Naive thymus-derived CD8-positive, alpha-beta T cell (primary cell): Measurements from ENCODE around the gene HELZ. TPM values are rescaled to one million over a fixed set of nuclear protein-coding genes. Genes with fewer than 3 reads are reported as not detected.

Source experiments
- ATAC-seq, 2 donors: fragments of 150-1000 bp; cut with Tn5 transposase in 1 of 2; sonication (Bioruptor Pico), chemical (Tn5 transposase) in 1 of 2; 1 replicate in 1 of 2; 2 replicates in 1 of 2; pipeline ENCODE4 v1.10.0; 2021; ENCODE audit warnings: mild to moderate bottlenecking in 2 of 2, moderate library complexity in 2 of 2
- POLR2A ChIA-PET: fragments of 350-600 bp; sonication (Branson Sonifier 250); formaldehyde crosslinking; loops from one replicate; lab custom pipeline; 2021; ENCODE audit warnings: antibody characterized with exemption; lab: Charles Lee
- DNase-seq, 10 donors: peaks; one replicate each; pipeline versions ENCODE4 v3.0.0 to v3.0.0-alpha.2; 2020 to 2022
- H3K27ac Mint-ChIP-seq, 10 donors: one replicate each; pipeline ENCODE4 v1.8.0; 2020 to 2022; ENCODE audit warnings: mild to moderate bottlenecking in 10 of 10, mixed read lengths in 10 of 10, moderate library complexity in 4 of 10, inconsistent platforms in 1 of 10
- H3K27me3 Mint-ChIP-seq, 5 donors: one replicate each; pipeline ENCODE4 v1.8.0; 2021 to 2022; ENCODE audit warnings: mixed read lengths in 5 of 5
- H3K36me3 Mint-ChIP-seq, 3 donors: one replicate each; pipeline ENCODE4 v1.8.0; 2020 to 2022; ENCODE audit warnings: mixed read lengths in 3 of 3, mild to moderate bottlenecking in 2 of 3, inconsistent platforms in 1 of 3
- H3K4me1 Mint-ChIP-seq, 4 donors: one replicate each; pipeline ENCODE4 v1.8.0; 2021 to 2022; ENCODE audit warnings: mixed read lengths in 4 of 4
- H3K4me3 Mint-ChIP-seq, 10 donors: one replicate each; pipeline ENCODE4 v1.8.0; 2020 to 2022; ENCODE audit warnings: mild to moderate bottlenecking in 10 of 10, mixed read lengths in 10 of 10, moderate library complexity in 6 of 10, inconsistent platforms in 1 of 10
- H3K9me3 Mint-ChIP-seq, 9 donors: one replicate each; pipeline ENCODE4 v1.8.0; 2020 to 2022; ENCODE audit warnings: mixed read lengths in 9 of 9, mild to moderate bottlenecking in 3 of 9, inconsistent platforms in 1 of 9, moderate library complexity in 1 of 9
- polyA plus RNA-seq, 3 donors: library from polyadenylated mRNA; unstranded; fragments of 300-500 nt; fragmentation: Illumina TruSeq; gene quantifications; one replicate each; pipeline ENCODE4 v1.2.3, GENCODE V29; 2021
- total RNA-seq, 8 experiments: library from RNA in 2 of 8; stranded (reverse) in 2 of 8; gene quantifications; one replicate each; pipeline ENCODE4 v1.2.3 and lab custom pipeline; 2021 to 2026

HELZ gene
- total and polyA plus RNA-seq, 5 experiments from 2014 or later, result 43.0 to 75.1 (median 48.6) TPM

DNA sequence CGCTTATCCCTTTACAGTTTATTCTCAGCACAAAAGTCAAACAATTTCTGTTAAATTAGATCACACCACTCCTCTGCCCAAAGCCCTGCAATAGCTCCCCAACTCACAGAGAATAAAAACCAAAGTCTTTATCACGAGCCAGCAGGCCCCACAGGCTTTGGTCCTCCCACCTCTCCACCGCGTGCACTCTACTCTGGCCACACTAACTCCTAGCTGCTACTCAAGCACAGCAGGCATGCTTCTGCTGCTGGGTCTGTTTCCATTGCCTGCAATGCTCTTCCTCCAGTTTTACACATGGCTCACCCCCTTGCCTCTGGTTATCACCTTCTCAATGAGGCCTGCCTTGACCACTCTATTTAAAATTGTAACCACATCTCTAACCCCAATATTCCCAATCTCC is 27.6 kb downstream of the HELZ start:
- no peak overlapping the region for H3K27ac Mint-ChIP-seq
- POLR2A ChIA-PET, result no interaction called here
- no peaks in the 10 kb centered on the region for H3K27me3 Mint-ChIP-seq
- peaks cover 4 to 27% (median 20%) of the 10 kb centered on the region in 3 donors for H3K36me3 Mint-ChIP-seq
- DNase-seq (no peak), ATAC-seq (no peak)
- H3K4me3 Mint-ChIP-seq, result no peak overlapping the region
- no peaks in the 10 kb centered on the region for H3K9me3 Mint-ChIP-seq
- peaks cover 17 to 43% (median 35%) of the 10 kb centered on the region in 4 donors for H3K4me1 Mint-ChIP-seq

DNA sequence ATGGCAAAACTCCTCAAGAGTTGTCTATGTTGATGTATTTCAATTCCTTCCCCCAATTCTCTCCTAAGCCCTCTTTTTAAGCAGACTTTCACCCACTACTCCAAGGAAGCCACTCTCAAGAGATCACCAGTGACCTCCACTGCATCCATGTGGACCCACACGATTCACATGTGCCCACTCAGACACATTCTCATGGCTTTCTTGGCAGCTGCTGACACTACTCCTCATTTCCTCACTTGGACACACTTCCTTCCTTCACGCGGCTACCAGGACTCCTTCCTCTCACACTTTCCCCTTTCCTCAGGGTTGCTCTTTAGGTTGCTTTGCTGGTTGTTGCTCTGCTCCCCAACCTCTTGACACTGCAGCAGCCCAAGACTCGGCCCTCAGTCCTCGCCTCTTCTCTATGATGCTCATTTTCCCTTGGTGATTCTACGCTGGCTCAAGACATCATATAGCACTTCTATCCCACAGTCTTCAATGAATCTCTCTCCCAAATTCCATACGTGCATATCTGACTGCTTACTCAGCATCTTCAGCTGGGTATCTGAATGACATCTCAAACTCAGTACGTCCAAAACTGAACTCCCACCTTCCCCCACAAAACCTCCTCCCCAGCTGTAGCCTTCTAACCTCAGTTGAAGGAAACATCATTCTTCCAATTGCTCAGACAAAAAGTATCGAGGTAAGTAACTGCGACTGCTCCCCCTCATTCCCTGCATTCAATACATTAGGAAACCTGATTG is 28.2 kb downstream of the HELZ start:
- Mint-ChIP-seq H3K27me3 (no peaks in the 10 kb centered on the region), H3K36me3 (peaks cover 4 to 26% (median 20%) of the 10 kb centered on the region in 3 donors), H3K4me3 (no peak overlapping the region), H3K9me3 (no peaks in the 10 kb centered on the region), H3K27ac (no peak overlapping the region), H3K4me1 (peaks cover 18 to 41% (median 31%) of the 10 kb centered on the region in 4 donors)
- POLR2A ChIA-PET, result interaction anchor here (0.6 kb wide), 1 partner anchor 36 kb away, joined by 4 read pairs; no protein-coding TSS in a partner anchor
- ATAC-seq (no peak), DNase-seq (no peak)

DNA sequence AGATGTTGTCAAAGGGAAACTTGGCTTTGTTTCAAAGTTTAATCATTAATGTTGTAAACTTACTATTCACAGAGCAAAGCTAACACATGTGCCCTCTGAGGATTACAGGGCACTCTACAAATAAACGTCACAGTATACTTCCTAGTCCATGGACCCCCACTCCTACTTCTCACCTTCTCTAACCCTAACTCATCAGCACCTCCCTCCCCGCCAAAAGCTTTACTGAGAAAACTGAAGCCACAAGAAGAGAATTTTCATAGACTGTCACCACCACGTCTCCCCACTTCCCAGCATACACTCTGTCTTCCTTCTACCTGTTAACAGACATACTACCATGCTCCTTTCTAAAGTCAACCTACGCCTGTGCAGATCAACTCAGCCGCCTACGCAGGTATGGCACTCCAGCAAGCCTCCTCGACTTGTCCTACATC is 29.0 kb downstream of the HELZ start:
- Mint-ChIP-seq H3K27ac (no peak overlapping the region), H3K4me3 (no peak overlapping the region), H3K9me3 (no peaks in the 10 kb centered on the region), H3K36me3 (peaks cover 4 to 30% (median 20%) of the 10 kb centered on the region in 3 donors), H3K27me3 (no peaks in the 10 kb centered on the region), H3K4me1 (peaks cover 17 to 40% (median 30%) of the 10 kb centered on the region in 4 donors)
- DNase-seq (no peak), ATAC-seq (no peak)
- POLR2A ChIA-PET, result interaction anchor here (0.5 kb wide), 1 partner anchor 183 kb away, joined by 4 read pairs; no protein-coding TSS in a partner anchor

DNA sequence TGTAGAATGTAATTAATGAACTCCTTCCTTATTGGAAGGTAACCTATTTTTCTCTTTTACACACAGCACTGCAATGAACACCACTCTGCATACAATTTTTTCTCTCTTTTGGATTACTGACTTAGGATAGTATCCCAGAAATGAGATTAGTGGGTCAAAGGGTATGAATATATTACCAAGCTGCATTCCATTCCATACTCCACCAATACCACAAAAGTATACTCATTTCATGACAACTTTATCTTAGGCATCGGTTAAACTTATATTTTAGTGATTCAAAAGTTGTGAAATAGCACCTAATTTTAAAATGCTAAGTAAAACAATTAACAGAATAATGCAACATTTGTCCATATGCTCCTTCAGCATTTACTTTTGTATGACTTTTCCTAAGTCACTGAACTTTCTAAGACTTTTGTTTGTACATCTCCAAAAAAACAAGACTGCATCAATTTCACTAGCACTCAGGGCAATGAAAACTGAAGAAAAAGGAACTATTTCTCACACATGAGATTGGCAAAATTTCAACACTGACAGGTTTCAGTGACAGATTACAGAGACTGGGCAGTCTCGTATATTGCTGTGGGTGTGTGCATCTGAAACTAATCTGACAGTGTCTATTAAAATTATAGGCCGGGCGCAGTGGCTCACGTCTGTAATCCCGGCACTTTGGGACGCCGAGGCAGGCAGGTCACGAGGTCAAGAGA is 32.1 kb downstream of the HELZ start:
- Mint-ChIP-seq H3K27ac (peak overlapping the region in 1 of 10 donors; percentile 15), H3K9me3 (no peaks in the 10 kb centered on the region), H3K4me1 (peaks cover 12 to 47% (median 36%) of the 10 kb centered on the region in 4 donors), H3K36me3 (peaks cover 0 to 39% (median 15%) of the 10 kb centered on the region in 3 donors), H3K27me3 (no peaks in the 10 kb centered on the region), H3K4me3 (peak overlapping the region in 1 of 10 donors; percentile 34)
- ATAC-seq, result no peak
- no peak for DNase-seq
- POLR2A ChIA-PET, result no interaction called here

DNA sequence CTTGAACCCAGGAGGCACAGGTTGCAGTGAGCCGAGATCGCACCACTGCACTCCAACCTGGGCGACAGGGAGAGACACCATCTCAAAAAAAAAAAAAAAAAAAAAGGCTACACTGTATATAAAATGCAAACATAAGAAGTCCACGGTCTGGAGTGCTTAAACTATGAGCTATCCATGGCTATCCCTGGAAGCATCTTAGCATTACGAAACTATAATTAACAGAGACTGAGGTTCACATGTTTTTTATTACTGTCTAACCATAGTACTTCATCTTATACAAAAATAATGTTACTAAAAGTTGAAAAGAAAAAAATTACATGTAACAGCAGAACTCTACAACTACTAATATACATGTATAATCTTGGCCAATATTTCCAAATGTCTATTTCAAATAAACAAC is 32.8 kb downstream of the HELZ start:
- peaks cover 12 to 48% (median 38%) of the 10 kb centered on the region in 4 donors for H3K4me1 Mint-ChIP-seq
- H3K27ac Mint-ChIP-seq, result peak overlapping the region in 1 of 10 donors; percentile 15
- H3K9me3 Mint-ChIP-seq, result no peaks in the 10 kb centered on the region
- H3K36me3 Mint-ChIP-seq, result peaks cover 0 to 40% (median 15%) of the 10 kb centered on the region in 3 donors
- H3K27me3 Mint-ChIP-seq, result no peaks in the 10 kb centered on the region
- POLR2A ChIA-PET, result interaction anchor here (0.8 kb wide), 1 partner anchor 22 kb away, joined by 5 read pairs; no protein-coding TSS in a partner anchor
- no peak for DNase-seq
- no peak for ATAC-seq
- H3K4me3 Mint-ChIP-seq, result no peak overlapping the region

DNA sequence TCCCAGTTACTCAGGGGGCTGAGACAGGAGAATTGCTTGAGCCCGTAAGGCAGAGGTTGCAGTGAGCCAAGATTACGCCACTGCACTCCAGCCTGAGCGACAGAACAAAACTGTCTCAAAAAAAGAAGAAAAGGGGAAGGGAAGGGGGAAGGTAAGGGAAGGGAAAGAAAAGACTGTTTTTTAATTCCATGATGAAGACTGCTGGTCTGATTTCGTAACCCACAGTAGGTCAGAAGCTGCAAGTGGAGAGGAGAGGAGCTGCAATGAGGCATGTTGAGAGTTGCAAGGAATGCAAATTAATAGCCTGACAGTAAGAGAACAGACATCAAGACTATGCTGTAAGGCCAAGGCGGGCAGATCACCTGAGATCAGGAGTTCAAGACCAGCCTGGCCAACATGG is 33.3 kb downstream of the HELZ start:
- peaks cover 0 to 40% (median 15%) of the 10 kb centered on the region in 3 donors for H3K36me3 Mint-ChIP-seq
- peaks cover 12 to 48% (median 38%) of the 10 kb centered on the region in 4 donors for H3K4me1 Mint-ChIP-seq
- H3K4me3 Mint-ChIP-seq, result no peak overlapping the region
- H3K9me3 Mint-ChIP-seq, result no peaks in the 10 kb centered on the region
- DNase-seq (no peak), ATAC-seq (no peak)
- POLR2A ChIA-PET, result interaction anchor here (0.8 kb wide), 1 partner anchor 22 kb away, joined by 5 read pairs; no protein-coding TSS in a partner anchor
- no peaks in the 10 kb centered on the region for H3K27me3 Mint-ChIP-seq
- H3K27ac Mint-ChIP-seq, result no peak overlapping the region

DNA sequence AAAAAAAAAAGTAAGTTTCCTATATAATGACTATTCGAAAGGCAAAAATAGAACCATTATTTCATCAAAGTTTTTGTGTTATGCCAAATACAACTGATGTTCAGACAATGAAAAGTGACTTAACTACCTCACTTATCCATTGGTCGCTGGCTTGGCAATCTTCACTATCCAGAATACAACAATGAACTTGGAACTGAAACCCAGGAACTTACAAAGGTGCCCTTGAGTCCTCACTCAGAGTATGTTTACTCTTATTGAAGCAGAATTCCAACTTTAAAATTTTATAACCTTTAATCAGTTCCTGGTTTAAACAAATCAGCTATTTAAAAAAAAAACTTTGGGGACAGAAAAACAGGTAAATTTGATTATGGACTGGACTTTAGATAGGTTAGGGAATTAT is 34.1 kb downstream of the HELZ start:
- Mint-ChIP-seq H3K36me3 (peaks cover 0 to 40% (median 15%) of the 10 kb centered on the region in 3 donors), H3K4me3 (no peak overlapping the region), H3K27me3 (no peaks in the 10 kb centered on the region), H3K27ac (no peak overlapping the region), H3K4me1 (peaks cover 12 to 50% (median 40%) of the 10 kb centered on the region in 4 donors), H3K9me3 (no peaks in the 10 kb centered on the region)
- DNase-seq (no peak), ATAC-seq (no peak)
- POLR2A ChIA-PET, result no interaction called here

DNA sequence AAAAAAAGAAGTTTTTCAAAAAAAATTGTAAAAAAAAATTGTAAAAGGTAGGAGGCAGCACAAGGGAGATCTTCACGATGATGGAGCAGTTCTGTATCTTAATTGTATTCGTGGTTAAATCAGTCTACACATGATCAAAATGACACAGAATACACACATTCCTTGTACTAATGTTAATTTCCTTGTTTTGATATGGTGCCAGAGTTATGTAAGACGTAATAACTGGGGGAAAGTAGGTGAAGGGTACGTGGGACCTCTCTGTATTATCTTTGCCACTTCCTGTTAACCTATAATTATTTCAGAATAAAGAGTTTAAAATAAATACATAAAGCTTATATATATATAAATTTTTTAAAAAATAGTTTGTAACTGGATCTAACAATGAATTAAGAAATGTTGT is 36.8 kb downstream of the HELZ start:
- Mint-ChIP-seq H3K27ac (no peak overlapping the region), H3K27me3 (no peaks in the 10 kb centered on the region), H3K9me3 (no peaks in the 10 kb centered on the region), H3K36me3 (peaks cover 0 to 43% (median 4%) of the 10 kb centered on the region in 3 donors), H3K4me3 (no peak overlapping the region), H3K4me1 (peaks cover 10 to 53% (median 40%) of the 10 kb centered on the region in 4 donors)
- ATAC-seq, result peak in 1 of 2 donors; percentile 77
- DNase-seq, result peak in 1 of 10 donors; percentile 21
- POLR2A ChIA-PET, result no interaction called here

DNA sequence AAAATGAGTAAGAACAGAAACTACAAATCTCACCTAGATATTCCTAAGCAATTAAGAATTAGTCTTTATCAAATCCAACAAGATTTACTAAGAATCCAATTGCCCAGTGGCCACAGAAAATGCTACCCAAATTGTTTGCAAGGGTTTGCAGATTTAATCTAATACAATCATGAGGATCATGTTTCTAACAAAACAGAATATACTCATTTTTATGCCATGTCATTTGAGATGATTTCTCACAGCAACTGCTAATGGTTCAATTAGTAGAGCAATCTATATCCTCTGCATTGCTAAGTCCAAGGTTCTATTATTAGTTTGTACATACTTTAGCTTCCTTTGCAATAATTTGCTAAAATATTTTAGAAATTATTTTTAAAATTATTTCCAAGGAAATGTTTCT is 41.2 kb downstream of the HELZ start:
- Mint-ChIP-seq H3K36me3 (peaks cover 6 to 59% (median 26%) of the 10 kb centered on the region in 3 donors), H3K27me3 (no peaks in the 10 kb centered on the region), H3K4me3 (no peak overlapping the region), H3K9me3 (no peaks in the 10 kb centered on the region), H3K27ac (no peak overlapping the region), H3K4me1 (peaks cover 6 to 25% (median 22%) of the 10 kb centered on the region in 4 donors)
- no peak for ATAC-seq
- POLR2A ChIA-PET, result no interaction called here
- DNase-seq, result no peak

DNA sequence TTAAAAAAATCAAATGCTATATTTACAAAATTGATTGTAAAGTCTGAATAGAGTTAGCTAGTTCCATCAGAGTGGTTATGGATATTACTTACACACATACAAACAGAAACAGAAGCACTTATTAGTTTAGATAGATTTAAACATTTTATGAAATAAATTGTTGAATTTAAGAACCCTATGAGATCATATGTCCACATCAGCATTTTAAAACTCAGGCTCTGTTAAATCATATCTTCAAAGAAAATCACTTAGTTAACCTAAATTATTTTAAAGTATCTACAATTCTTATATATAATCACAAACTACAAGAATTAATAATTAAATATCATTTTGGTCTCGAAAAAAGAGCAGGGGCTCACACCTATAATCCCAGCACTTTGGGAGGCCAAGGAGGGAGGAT is 42.5 kb downstream of the HELZ start:
- peaks cover 6 to 57% (median 34%) of the 10 kb centered on the region in 3 donors for H3K36me3 Mint-ChIP-seq
- peaks cover 0 to 2% (median 0%) of the 10 kb centered on the region in 9 donors for H3K9me3 Mint-ChIP-seq
- H3K27me3 Mint-ChIP-seq, result no peaks in the 10 kb centered on the region
- H3K27ac Mint-ChIP-seq, result no peak overlapping the region
- DNase-seq (no peak), ATAC-seq (no peak)
- H3K4me3 Mint-ChIP-seq, result no peak overlapping the region
- POLR2A ChIA-PET, result no interaction called here
- peaks cover 3 to 15% (median 13%) of the 10 kb centered on the region in 4 donors for H3K4me1 Mint-ChIP-seq

DNA sequence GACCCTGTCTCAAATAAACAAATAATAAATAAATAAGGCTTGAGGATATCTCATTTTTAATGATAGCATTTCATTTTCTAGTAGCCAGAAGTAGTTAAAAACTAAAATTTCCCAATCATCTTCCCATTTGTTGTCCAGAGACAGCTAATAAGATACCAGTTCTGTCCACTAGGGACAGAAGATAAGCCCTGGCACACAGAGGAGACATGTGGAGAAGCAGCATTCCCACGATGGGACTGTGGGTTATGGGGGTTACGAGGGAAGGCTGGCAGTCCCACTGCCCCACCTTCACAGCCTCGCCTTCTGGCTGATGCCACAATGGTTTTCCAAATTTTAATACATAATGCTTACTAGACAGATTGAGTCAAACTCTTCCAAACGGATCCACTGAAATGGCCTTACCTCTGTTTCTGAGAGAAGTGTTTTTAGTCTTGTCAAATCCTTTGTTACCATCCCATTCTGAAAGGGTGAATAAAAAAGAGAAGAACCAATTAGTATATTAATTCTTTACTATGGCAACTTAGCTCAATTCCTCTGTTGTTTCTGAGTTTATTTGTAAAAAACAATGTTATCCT is 44.2 kb downstream of the HELZ start:
- peaks cover 9 to 25% (median 18%) of the 10 kb centered on the region in 4 donors for H3K4me1 Mint-ChIP-seq
- POLR2A ChIA-PET, result no interaction called here
- DNase-seq, result no peak
- no peaks in the 10 kb centered on the region for H3K27me3 Mint-ChIP-seq
- H3K4me3 Mint-ChIP-seq, result no peak overlapping the region
- ATAC-seq, result no peak
- H3K27ac Mint-ChIP-seq, result peak overlapping the region in 1 of 10 donors; percentile 11
- H3K9me3 Mint-ChIP-seq, result peaks cover 0 to 11% (median 0%) of the 10 kb centered on the region in 9 donors
- H3K36me3 Mint-ChIP-seq, result peaks cover 15 to 74% (median 48%) of the 10 kb centered on the region in 3 donors

DNA sequence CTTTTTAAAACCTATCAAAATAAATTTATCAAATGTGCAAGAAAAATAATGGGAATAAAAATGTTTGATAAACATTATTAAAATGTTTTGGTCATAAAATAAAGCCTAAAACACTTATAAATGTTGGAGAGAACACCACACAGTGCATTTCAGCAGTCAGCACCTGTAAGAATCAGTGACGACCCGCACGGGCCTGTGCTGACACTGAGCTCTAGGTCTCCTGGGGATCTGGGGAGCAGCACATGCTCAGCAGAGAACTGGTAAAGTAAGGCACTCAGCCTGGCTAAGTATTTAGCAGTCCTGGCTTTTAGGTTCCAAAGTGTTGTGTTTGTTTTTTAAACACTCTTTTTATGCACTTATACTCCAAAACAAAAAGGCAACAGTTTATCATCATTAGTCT is 46.9 kb downstream of the HELZ start:
- POLR2A ChIA-PET, result no interaction called here
- DNase-seq (no peak), ATAC-seq (no peak)
- no peak overlapping the region for H3K4me3 Mint-ChIP-seq
- H3K27ac Mint-ChIP-seq, result no peak overlapping the region
- H3K9me3 Mint-ChIP-seq, result peaks cover 0 to 11% (median 0%) of the 10 kb centered on the region in 9 donors
- H3K36me3 Mint-ChIP-seq, result peaks cover 15 to 85% (median 47%) of the 10 kb centered on the region in 3 donors
- H3K27me3 Mint-ChIP-seq, result no peaks in the 10 kb centered on the region
- H3K4me1 Mint-ChIP-seq, result peaks cover 8 to 18% (median 11%) of the 10 kb centered on the region in 4 donors
